DMS153 treated with DMSO at 0.1 percent for 48 hours (cell line): Measurements from ENCODE around the gene MINDY4.

Source experiments
- DNase-seq: peaks from one replicate; lab custom pipeline; 2025; ENCODE audit not compliant: unreplicated experiment; lab: John Stamatoyannopoulos, UW

MINDY4 gene

DNA sequence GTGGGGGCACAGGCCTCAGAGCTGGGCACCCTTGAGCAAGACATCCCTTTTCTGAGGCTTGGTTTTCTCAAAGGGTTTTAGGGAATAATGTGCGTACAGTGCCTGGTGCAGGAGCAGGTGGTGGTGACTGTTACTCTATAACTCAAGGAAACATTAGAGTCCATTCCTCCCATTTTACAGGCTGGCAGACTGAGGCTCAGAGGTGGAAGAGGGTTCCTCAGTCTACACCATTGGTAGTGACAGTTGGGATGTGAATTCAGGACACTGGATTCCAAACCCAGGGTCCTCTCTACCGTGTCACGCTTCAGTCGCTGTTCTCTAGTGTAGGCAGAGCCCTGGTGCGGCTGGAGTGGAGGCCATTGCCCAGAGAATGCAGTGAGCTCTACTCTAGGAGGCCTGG lies 100.4 kb downstream of the MINDY4 start:
- DNase-seq: no peak

DNA sequence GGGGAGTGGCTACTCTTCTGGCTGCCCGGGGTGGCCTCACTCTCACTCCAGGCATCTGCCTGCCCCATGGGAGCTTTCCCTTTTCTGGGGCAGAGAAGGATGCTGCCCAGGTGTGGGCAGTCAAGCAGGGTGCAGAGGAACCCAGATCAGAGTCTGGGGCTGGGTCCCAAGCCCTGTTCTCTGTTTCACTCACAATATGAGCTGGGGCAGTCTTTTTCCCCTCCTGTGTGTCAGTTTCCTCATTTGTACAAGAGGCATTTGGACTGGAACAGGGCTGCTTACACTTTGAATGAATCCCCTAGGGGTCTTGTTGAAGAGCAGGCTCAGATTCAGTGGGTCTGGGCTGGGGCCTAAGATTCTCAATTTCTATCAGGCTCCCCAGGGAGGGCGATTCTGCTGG lies 102.0 kb downstream of the MINDY4 start:
- no peak for DNase-seq

DNA sequence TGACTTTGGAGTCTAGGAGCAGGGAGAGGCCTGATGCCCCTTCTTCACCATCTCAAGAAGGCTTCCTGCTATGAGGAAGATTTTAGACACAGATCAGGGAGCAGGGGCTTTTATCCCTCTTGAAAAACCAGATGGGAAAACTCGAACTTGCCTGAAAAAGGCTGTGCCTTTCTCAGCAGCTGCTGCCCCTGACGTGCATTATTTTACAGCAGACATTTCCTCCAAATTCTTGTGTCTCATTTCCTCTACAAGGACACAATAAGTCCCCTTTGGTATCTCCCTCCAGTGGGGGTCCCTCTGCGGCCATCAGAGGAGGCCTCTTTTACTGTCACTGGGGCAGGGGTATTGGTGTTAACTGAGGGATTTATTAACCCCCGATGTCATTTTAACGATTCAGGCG lies 102.4 kb downstream of the MINDY4 start:
- no peak for DNase-seq

DNA sequence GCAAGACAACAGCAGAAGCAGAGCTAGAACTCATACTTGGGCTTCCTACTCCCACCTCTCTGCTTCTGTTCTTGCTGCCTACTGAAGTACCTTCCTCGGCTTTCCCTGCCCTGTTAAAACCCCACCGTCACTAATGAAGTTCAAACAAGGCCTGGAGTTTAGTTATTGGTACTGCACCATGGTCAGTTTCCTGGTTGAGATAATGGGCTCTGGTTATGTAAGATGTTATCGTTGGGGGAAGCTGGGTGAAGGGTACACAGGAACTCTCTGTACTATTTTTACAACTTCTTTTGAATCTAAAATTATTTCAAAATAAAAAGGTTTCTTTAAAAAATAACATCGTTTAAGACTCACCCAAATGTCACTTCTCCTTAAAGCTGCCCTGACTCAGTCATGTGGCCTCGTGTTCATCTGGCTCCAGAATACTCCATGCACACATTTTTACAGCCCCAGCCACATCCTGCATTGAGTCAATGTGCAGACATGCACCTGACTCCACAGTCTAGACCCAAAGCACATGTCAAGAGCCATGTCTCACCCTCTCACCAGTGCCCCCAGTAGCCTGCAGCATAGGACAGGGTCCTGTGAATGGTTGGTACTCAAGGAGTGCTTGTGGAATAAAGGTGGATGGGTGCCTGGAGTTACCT lies 103.6 kb downstream of the MINDY4 start:
- DNase-seq: no peak

DNA sequence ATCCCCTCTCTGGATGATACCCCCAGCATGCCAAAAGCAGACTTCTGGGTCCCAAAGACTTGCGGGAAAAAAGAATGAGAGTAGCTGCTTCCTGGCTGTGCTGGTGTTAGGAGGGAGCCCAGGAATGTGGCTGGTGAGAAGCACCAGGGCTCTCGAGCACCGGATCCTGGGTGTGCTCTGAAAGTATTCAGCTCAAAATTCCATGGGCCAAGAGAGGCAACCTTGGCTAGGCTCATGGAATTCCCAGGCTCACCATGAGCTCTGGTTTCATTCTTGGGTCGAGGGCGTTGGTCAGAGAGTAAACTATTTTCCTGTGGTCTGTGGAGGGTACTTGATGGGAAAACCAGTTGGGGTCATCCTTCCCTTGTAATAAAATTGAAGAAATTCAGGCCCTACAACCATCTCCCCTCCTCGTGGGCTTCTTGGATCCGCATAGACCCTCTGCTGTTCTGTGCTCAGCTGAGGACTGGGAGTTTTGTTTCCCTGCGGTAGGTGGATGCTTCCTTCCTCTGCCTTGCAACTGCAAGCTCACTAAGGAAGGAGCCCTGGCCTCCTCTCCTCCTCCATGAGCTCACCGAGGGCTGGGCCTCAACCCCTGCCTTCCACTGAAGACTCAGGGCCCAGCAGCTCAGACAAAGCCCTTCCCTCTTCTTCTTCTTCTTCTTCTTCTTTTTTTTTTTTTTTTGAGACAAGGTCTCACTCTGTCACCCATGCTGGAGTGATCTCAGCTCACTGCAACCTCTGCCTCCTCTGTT lies 106.0 kb downstream of the MINDY4 start:
- no peak for DNase-seq

DNA sequence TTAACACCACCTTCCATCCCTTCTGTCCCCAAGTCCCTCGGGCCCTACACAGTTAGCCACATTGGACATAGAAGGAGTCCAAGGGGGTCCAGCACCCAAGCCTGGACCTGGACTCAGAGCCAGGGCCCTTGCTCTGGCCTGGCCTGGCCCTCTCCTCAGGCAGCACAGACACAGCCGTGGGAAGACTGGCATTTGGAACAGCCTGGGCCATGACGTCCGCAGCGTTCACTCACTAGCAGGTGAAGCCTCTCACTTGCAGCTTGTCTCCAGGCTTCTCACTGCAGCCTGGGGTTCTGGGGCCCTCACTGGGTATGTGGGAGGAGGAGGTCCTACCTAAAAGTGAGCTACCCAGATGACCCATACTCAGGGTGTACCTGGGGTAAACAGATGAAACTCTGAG lies 106.8 kb downstream of the MINDY4 start:
- DNase-seq: no peak

DNA sequence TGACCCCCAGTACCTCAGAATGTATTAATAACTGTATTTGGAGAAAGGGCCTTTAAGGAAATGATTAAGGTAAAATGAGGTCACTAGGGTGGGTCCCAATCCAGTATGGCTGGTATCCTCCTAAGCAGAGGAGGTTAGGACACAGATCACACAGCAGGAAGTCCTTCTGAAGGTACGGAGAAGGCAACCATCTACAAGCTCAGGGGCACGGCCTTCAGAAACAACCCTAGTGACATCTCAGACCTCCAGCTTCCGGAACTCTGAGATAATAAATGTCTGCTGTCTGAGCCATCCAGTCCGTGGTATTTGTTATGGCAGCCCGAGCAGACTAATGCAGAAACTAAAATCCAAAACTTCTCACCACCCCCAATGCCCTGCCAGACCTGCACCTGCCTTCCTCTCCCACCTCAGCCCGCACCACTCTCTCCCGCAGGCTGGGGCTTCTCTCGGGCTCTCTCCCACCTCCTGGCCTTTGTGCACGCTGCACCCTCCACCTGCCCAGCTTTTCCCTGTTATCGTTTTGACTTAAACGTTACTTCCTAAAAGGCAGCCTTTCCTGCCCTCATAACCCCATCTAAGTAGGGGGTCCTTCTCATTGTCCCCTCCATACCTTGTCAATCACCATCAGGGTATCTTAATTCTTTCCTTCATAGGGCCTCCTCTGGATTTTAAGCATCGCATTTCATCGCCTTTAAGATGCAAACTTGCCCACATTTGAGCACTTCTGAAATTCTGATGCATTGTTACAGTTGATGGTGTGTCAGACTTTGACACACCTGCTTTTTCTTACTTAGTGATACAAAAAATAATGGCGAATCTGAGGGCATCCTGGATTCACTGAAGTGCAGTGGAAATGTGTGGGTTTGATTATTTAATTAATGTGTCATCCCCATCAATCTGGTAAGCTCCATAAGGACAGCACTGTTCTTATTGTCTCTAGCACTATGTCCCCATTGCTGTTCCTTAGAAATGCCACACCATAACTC lies 108.2 kb downstream of the MINDY4 start:
- no peak for DNase-seq

DNA sequence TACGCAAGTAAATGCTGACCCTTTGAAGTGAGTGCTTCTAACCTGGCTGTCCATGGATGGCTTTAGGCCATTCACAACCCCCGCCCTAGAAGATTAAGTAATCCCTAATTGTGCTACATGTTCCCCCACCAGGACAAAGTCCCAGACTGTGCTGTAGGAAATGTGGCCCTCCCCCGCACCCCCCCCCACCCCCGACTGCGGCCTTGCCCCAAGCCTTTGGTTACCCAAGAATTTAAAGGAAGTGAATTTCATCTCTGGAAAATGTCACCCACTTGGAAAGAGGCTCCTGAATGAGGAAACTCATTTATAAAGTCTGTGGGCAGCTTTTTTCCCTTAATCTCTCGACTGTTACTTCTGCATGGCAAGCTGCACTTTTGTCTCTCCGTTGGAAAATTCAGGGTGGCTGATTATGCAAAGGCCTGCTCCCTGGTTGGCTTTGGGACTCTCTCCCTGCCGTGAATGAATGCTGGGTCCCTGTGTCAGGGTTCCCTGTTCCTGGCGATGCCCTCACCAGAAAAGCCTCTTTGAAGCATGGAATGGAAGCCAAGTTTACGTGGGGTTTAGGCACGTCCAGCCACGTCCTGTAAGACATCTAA lies 109.0 kb downstream of the MINDY4 start:
- no peak for DNase-seq

DNA sequence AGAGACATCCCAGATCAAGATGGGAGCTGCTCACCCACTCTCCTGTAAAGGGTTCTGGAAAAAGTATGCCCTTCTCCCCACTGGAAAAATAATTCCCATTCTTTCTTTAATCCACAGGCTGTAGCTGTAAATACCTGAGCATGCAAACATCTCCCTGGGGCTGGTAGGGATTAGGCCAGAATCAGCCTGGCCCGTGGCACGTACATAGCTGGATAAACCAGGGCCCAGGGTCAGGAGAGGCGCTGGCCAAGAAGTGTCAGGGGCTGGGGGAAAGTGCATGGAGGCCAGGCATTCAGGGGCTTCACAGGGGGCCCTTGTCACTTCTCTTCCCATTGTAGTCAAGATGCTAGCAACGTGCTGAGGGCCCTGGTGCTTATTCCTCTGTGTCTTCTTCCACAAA lies 109.7 kb downstream of the MINDY4 start:
- no peak for DNase-seq

DNA sequence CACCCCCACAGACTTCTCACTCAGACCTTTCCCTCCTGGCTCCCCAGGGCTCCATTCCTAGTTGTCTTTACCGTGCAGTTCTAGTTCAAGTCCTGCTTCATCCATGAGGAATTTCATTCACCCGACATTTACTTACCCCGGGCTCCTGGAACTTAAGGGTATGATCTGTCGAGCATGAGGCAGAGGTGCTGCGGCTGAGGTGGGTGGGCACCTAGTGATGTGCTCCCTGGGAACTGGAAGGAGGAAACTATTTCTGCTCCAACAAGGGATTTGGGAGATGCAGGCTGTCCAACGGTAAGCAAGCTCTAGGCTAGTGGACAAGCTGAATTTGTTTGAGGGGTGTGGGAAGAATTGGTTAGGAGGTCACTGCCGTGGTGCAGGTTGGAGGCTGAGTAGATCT lies 110.2 kb downstream of the MINDY4 start:
- no peak for DNase-seq

DNA sequence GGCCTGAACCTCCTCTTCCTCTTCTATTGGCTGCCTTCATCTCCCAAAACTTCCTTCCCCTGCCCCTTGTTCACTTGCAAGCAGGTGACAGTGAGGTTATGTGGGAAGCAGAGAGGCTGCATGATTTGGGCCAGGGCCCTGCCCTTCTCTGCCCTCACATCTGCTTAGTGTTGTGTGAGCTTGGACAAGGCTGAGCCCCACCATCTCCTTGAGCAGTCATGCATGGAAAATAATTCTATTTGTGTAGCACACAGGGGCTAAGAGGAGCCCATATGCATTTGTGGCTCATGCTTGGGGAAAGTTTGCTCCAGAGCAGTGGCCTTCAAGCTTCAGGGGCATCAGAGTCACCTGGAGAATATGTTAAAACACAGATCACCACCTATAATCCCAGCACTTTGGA lies 113.7 kb downstream of the MINDY4 start:
- no peak for DNase-seq

DNA sequence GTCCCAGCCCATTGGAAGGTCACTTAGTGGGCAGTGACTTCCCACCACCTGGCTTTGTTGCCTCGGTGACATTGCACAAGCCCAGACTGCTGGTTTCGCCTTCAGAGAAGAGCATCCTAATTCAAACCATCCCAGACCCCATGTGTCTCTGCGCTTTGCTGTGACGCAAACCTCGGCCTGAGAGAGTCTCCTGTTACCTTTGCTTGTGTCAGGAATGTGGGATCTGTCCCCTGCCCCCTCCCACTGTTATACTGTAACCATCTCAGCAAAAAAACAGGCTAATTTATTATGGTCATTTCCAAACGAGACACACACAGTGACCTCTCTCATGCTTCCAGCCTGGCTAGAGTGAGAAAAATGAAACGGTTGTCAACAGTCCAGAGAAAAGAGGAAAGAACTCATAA lies 115.4 kb downstream of the MINDY4 start:
- no peak for DNase-seq

DNA sequence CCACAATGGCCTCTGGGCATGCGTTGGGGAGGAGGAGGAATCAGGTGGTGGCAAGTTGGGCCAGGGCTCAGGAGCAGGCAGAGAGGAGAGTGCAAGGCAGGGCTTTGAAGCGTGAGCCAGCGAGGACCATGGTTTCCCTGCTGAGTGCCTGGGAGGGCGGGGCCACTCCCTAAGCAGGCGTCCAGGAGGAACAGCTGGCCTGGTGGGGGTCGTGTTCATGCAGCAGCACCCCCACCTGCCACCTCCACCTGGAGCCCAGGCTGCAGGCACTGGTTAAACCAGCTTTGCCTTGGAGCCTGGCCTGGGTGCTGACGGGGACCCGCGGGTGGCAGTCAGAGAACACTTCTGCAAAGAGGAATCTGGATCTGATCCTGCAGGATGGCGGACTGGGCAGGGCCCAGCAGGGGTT lies 116.3 kb downstream of the MINDY4 start:
- no peak for DNase-seq

DNA sequence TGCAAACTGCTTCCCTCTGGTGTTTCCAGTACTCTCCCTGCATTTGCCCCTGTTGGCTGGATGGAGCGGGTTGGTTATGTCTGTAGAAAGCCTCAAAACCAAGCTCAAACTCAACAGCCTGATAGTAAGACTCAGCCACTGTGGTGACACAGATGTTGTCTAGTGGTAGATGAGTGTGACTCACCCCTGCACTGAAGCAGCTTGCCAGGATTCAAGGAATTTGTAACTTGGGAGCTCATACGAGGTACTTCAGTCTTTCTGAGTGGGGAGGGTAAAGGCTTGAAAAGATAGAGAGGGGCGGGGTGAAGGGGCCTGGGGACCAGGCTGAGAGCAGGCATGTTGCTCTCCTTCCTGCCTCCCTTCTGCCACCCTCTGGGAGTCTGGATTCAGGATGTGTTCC lies 117.5 kb downstream of the MINDY4 start:
- no peak for DNase-seq

DNA sequence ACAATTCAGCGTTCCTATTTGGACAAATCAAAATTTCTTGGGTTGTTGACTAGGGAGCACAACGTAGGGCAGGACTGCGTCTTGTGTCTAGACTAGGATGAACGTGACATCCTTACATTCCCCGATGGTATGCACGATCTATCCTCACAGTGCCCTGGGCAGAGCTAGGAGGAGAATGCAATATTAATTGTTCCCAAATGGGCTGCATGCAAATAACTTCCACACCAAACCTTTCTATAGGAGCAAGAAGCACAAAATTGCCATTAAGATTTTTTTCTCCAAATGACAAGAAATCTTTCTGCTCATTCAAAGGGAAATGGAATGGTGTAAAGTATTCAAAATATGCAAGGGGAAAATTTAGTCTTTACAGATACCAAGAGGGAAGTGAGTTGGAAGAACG lies 119.0 kb downstream of the MINDY4 start:
- DNase-seq: no peak

DNA sequence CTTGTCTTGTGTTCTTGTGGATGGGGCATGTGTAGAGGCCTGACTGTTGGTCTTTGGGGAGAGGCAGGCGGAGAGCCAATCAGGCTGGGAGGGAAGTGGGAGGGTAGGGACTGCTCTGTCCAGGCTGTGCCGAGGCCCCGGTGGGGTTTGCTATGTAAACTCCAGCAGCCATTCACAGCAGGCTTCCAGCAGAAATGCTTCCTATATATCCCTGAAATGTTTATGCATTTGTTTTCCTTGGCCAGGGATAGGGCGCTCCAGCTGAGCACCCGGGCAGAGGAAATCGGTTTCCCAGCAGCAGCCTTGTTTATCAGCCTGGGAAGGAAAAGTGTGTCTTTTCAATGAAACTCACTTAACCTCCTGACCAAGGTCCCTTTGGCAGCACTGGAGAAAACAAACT lies 122.1 kb downstream of the MINDY4 start:
- no peak for DNase-seq

DNA sequence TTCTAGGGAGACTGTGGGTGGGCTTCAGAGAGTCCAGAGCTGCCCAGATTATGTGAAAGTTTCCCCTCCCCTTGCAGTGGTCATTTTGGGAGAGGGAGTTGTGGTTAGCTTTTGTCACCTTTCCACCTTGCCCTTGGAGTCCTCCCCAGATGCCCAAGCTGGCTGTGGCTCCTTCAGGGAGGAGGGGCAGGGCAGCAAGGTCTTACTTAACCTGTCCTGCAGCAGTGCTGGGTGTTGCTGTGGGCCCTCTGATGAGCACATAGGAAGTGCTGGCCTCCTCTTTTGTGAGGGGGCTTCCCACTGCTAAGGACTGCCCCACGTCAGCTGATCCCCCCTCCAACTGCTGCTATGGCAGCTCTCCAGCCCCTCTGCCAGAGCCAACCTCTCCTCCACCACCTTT lies 122.8 kb downstream of the MINDY4 start:
- DNase-seq: no peak

DNA sequence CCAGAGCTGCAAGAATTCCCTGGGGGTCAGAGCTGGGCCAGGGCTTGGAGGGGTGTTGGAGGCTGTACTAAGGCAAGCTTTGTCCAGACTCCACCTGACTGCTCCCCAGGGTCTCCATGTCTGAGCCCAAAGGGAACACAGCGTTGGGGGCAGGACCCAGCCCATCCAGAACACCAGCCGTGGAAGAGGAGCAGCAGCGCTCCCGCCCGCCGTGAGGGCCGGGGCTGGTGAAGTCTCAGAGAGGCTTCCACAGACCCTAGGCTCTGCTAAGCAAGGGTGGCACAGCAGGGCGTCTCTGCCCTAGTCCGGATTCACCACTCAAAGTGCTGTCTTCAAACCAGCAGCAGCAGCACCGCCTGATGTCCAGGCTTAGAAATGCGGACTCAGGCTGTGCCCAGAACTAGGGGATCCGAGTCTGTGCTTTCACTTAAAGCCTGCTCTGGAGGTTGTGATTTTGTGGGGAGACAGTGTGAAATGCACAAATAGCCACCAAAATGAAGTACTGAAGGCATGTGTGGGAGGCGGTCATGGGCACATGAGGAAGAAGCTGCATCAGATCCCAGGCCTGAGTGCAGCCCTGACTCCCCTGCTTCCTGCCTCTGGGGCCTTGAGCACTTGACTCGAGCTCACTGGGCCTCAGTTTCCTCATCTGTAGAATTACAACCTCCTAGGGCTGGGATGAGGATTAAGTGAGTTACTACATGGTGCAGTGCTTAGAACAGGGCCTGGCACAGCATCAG lies 123.8 kb downstream of the MINDY4 start:
- DNase-seq: no peak

DNA sequence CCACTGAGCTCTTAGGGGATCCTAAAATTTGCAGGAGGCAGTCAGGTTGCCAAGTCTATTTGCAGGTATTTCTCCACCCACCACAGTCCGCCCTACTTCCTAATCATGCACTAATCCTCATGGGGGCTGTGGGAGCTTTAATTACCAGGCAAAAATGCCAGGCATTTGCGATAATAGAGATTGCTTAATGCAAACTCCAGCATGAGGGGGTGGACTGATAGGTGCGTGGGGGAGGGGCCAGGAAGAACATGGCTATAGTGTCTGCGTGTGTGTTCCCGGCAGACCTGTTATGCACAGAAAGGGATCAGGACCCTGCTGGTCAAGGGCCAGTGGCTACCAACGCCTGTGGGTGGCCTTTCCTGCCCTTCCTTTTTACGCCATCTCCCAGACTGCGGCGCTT lies 124.8 kb downstream of the MINDY4 start:
- no peak for DNase-seq

DNA sequence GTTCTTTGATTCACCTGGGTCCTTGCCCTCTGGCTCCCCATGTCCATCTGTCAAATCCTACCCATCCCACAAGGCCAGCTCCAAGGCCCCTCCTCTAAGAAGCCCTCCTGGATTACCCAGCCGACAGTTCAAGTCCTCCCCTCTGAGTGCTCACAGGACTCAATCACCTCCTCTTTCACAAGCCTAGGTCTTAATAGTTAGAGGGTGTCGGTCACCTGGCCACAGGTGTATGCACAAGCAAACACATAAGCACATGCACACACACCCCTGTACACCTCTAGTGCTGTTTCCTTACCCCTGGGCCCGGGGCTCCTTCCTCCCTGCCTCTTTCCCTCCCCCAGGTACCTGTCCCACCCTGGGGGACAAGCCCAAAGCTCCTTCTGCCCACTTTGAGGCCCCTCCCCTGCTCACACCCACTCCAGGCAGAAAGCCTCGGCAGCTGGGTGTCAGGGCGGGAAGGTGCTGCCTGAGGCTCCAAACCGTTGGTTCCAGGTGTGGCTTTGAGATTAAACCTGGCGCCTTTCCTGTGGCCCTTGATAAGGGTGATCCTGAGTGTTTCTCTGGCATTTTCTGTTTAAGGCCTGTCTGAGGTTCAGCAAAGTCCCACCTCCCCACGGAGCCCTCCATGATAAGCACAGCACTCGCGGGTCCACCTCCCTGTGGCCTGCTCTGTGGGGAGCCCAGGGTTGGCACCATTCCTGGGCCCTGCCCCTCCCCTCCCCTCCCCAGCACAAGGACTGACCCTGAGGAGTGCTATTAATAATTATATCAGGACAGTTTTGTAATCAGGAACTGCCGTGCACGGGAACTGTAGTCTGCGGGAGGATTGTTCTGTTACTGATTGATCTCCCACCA lies 125.8 kb downstream of the MINDY4 start:
- DNase-seq: no peak
